Measurements from ENCODE around the gene CTIF.

DNA sequence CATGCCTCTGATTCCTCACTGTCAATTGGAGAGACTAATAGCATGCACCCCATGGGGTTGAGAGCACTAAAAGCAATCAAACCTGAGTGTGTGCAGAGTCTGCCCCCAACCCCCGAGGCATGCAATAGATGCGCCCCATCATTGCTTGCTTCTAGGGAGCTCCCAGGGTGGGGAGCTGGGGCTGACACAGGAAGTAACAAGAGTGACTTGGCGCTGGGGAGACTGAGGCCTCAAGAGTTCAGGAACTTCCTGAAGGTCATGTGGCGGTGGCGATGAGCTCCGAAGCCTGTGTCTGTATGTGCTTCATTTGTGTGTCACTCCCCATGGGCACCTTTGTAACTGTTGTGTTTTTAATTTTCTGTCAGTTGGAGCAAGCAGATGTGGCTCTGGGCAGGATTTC is 61.2 kb downstream of the CTIF start:
- TF ChIP-seq, protein P1, sequence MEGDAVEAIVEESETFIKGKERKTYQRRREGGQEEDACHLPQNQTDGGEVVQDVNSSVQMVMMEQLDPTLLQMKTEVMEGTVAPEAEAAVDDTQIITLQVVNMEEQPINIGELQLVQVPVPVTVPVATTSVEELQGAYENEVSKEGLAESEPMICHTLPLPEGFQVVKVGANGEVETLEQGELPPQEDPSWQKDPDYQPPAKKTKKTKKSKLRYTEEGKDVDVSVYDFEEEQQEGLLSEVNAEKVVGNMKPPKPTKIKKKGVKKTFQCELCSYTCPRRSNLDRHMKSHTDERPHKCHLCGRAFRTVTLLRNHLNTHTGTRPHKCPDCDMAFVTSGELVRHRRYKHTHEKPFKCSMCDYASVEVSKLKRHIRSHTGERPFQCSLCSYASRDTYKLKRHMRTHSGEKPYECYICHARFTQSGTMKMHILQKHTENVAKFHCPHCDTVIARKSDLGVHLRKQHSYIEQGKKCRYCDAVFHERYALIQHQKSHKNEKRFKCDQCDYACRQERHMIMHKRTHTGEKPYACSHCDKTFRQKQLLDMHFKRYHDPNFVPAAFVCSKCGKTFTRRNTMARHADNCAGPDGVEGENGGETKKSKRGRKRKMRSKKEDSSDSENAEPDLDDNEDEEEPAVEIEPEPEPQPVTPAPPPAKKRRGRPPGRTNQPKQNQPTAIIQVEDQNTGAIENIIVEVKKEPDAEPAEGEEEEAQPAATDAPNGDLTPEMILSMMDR (IDR thresholded peaks at IDR 0.05), result no peak
- no peak for TF ChIP-seq POLR2A (IDR thresholded peaks at IDR 0.05)
